Measurements from ENCODE around the gene TEAD1. TPM values are rescaled to one million over a fixed set of nuclear protein-coding genes. Genes with fewer than 3 reads are reported as not detected.

Gene TEAD1
- total and polyA plus RNA-seq, 9 of the 15 experiments (the other 6 are each of a cell fraction or from before 2014, with no cell fraction given), result 1.7 to 17.7 (median 10.8) TPM

GRCh38 chr11:12733091-12733490, 58.9 kb downstream of the TEAD1 start (continued):
- no peak for TF ChIP-seq CUX1 (CRISPR knock-in tag; IDR thresholded peaks at IDR 0.05)
- TF ChIP-seq ARID2 (IDR thresholded peaks at IDR 0.05), result no peak

DNA sequence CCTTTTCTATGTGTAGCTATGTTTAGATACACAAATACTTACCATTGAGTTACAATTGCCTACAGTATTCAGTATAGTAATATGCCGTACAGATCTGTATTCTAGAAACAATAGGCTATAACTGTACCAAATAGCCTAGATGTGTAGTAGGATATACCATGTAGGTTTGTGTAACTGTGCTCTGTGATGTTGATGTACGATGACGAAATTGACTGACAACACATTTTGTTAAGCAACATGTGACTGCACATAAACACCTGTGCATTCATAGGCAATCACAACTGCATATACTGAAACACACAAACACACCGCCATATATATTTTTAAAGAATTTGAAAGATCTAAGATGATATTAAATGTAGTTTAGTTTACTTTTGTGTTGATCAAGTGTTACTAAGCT, 60.4 kb downstream of the TEAD1 start:
- CTCF ChIA-PET (ENCODE audit: low intra/inter-chr PET ratio), result no interaction called here

More for the DNA sequence above, 60.4 kb downstream of the TEAD1 start:
- 76% methylated on average over 4 of the region's 4 CpGs for WGBS (ENCODE audit: insufficient coverage, low coverage, missing lambda C conversion rate)
- intact Hi-C loops (cut with micrococcal nuclease) (no loop called here), in situ Hi-C loops (cut with MboI) (no loop called here)
- DNase-seq (ENCODE audit: extremely low read depth in 1 of 4, low spot score in 3 of 4), result no peak
- ATAC-seq, result no peak
- Histone ChIP-seq H3K4me2 (ENCODE audit: insufficient read depth, low read length) (no peak overlapping the region), H3K9me3 (replicated peaks; ENCODE audit: control insufficient read depth, insufficient read depth, low read depth, low read length) (no peaks in the 10 kb centered on the region), H4K20me1 (replicated peaks; ENCODE audit: control insufficient read depth, insufficient read depth, low read length) (no peaks in the 10 kb centered on the region), H3K79me2 (ENCODE audit: control insufficient read depth, insufficient read depth, low read length) (no peaks in the 10 kb centered on the region; the same call in 2 of the 3 replicates), H3K27me3 (ENCODE audit: control insufficient read depth in 2 of 2, insufficient read depth in 2 of 2, low read length in 2 of 2) (no peaks in the 10 kb centered on the region), H3K4me1 (replicated peaks in 1 of 2; ENCODE audit: control insufficient read depth in 2 of 2, insufficient read depth in 2 of 2, low read length in 2 of 2) (peaks cover 0 to 11% of the 10 kb centered on the region in 2 experiments; a peak in 2 of 5 replicates), H3K4me3 (no peak overlapping the region), H2AFZ (ENCODE audit: low read depth, low read length) (no peak overlapping the region), H3K27ac (ENCODE audit: extremely low read depth, low read depth, low read length) (no peak overlapping the region), H3K36me3 (ENCODE audit: control insufficient read depth, insufficient read depth, low read length) (no peaks in the 10 kb centered on the region), H3K9me1 (ENCODE audit: control insufficient read depth, insufficient read depth, low read length) (no peaks in the 10 kb centered on the region), H3K9ac (ENCODE audit: insufficient read depth in 1 of 2, low read depth in 2 of 2, low read length in 2 of 2) (no peak overlapping the region)
- no peak for TF ChIP-seq KLF10 (CRISPR knock-in tag; IDR thresholded peaks at IDR 0.05)
- 0 out of 2 replicates have a peak, but pooled peaks have one; percentile 9 for TF ChIP-seq ATF3 (IDR thresholded peaks at IDR 0.05)
- no peak for TF ChIP-seq ATF3 (CRISPR knock-in tag; conservative IDR thresholded peaks at IDR 0.05)
- TF ChIP-seq CEBPB (tag; IDR thresholded peaks at IDR 0.05), result peak; percentile 11; the same call in 1 of the 2 replicates
- POLR2A ChIA-PET, result interaction anchor here (1.5 kb wide), 1 partner anchor 8 kb away, joined by 3 read pairs; no protein-coding TSS in a partner anchor
- no TSS peak for BruUV-seq (replicated peaks)
- FAIRE-seq, result no peak
